Urinary bladder (tissue), 4 donors: ENCODE data around the gene NGRN. TPM values are rescaled to one million over a fixed set of nuclear protein-coding genes. Genes with fewer than 3 reads are reported as not detected.
A peak's percentile ranks its signal among the peaks of the same experiment; 100 is the strongest.
"Not testable (repeated sequence)": the region's sequence is repeated elsewhere in the genome, so short reads cannot be mapped to it uniquely, and the experiment has no call there.

ENCODE experiments used
- DNase-seq: peaks from one replicate; pipeline ENCODE4 v3.0.0-alpha.2; 2015; ENCODE audit errors: extremely low spot score
- H3K27ac ChIP-seq: one replicate; pipeline ENCODE4 v1.5.1; 2013; ENCODE audit warnings: low read depth, mild to moderate bottlenecking, moderate library complexity
- H3K36me3 ChIP-seq: one replicate; pipeline ENCODE4 v1.6.1; 2013; ENCODE audit warnings: mild to moderate bottlenecking, moderate library complexity; ENCODE audit not compliant: insufficient read depth
- H3K4me1 ChIP-seq: one replicate; pipeline ENCODE4 v1.6.1; 2013; ENCODE audit warnings: mild to moderate bottlenecking, moderate library complexity; ENCODE audit not compliant: insufficient read depth
- H3K4me3 ChIP-seq: one replicate; pipeline ENCODE4 v1.5.1; 2013; ENCODE audit warnings: low read depth, low read length
- WGBS: extraction: QIAGEN DNeasy Blood & Tissue Kit; methylation state at CpG from one replicate; pipeline ENCODE4 v1.1.7; 2013; 5-methylcytosine and 5-hydroxymethylcytosine counted together
- polyA plus RNA-seq: library from polyadenylated mRNA; stranded (reverse); fragments of 200-250 nt; gene quantifications from one replicate; pipeline ENCODE4 v1.2.3, GENCODE V29; 2013
- total RNA-seq: library from RNA; depleted of rRNA; stranded (reverse); fragments of >200 nt; gene quantifications from one replicate; pipeline ENCODE4 v1.2.3, GENCODE V29; 2014
- donor health status: healthy with polysubstance abuse.
- donor health status: healthy.

NGRN gene
- total and polyA plus RNA-seq, 2 donors = 72.2 to 104 TPM

DNA sequence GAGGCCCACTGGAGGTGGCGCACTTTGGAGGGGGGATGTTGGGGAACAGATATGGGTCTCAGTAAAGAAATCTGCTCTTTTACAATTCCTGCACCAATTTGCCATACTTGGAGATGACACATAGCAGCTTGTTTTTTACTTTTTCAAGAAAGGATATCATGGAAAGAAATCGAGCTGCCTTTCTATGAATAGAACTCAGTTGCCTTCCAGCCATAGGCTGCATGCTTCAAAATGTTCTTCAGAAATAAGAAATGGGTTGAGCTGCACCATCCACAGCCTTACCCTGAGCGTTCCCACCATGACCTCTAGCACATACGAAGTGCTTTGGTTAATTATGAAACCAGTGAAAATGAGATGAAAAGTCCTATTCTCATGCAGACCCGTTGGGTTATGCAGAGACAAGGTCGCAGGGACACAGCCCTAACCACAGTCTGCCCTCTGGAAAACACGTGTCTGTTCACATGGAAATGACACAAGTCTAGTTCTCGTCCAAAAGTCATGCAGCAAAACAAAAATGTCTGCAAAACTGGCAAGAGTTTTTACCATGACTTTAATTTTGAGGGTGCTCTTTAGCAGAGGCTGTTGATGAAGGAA, 36.3 kb downstream of the NGRN start:
- Histone ChIP-seq H3K4me3 (no peak overlapping the region), H3K4me1 (no peaks in the 10 kb centered on the region), H3K36me3 (no peaks in the 10 kb centered on the region), H3K27ac (no peak overlapping the region)
- DNase-seq = no peak
- 77% methylated on average over 8 of the region's 8 CpGs for WGBS

DNA sequence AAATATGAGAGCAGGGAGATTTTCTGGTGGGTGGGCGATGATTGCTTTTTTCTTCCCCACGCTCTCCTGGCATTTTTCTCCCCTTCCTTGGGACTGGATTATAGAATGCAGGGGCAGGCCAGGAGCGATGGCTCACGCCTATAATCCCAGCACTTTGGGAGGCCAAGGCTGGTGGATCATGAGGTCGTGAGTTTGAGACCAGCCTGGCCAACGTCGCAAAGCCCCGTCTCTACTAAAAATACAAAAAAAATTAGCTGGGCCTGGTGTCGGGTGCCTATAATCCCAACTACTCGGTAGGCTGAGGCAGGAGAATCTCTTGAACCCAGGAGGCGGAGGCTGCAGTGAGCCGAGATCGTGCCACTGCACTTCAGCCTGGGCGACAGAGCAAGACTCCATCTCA, 39.9 kb downstream of the NGRN start:
- 91% methylated on average over 14 of the region's 14 CpGs for WGBS
- not testable (repeated sequence) for H3K4me3 ChIP-seq, DNase-seq, H3K36me3 ChIP-seq, H3K4me1 ChIP-seq, H3K27ac ChIP-seq

DNA sequence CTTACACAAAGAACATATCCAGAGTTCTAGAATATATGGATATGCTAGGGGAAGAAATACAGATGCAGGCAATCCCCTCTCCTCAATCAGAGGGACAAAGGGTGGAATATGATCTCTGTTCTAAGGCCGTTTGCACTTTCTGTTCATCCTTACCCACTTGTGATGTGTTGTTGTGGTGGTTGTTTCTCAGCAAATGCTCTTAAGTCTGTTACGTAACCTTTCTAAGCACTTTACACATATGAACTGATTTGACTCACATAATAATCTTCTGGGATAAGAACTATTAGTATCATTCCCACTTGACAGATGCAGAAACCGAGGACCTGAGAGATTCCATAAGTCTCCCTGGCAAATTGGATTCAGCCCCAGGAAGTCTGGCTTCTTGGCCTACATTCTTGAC, 40.5 kb downstream of the NGRN start:
- H3K36me3 ChIP-seq = no peaks in the 10 kb centered on the region
- H3K4me1 ChIP-seq = no peaks in the 10 kb centered on the region
- no peak overlapping the region for H3K27ac ChIP-seq
- no peak for DNase-seq
- 87% methylated on average over 3 of the region's 3 CpGs for WGBS
- no peak overlapping the region for H3K4me3 ChIP-seq

DNA sequence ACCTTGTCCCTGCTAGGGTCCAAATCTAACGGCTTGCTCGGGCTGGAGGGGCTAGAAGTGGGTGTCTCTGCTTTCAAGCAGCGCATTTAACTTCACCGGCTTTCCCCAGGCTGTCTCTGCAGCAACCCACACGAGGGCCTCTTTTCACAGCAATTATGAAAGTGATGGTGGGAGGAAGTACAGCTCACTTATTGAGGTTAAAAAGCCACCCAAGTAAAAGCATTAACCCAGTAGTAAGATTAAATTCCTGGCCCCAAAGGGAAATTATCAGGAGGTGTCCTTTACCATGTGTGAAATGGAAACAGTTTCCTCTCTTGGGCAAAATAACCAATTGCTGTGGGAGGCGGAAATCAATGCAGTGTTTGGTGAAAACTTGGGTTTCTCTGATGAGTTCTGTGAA, 41.1 kb downstream of the NGRN start:
- 53% methylated on average over 6 of the region's 6 CpGs for WGBS
- no peak for DNase-seq
- H3K4me3 ChIP-seq = no peak overlapping the region
- no peaks in the 10 kb centered on the region for H3K36me3 ChIP-seq
- no peaks in the 10 kb centered on the region for H3K4me1 ChIP-seq
- H3K27ac ChIP-seq = no peak overlapping the region

DNA sequence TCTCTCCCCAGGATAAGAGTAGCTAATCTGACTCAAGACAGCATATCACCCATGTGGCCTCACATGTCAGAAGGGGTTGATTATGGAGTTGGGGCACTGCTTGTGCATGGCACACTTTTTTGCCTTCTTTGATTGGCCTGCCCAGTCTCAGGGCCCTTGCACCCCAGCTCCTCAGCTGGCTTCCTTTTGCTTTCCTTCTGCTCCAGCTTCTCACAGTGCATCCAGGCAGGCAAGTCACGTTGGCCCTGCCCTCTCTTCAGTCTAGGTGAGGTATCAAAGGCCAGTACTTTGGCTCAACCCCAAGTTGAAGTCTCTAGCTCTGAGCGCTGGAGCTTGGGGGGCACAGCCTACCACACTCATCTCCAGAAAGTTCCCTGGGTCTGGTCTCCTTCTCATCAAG, 42.2 kb downstream of the NGRN start:
- H3K4me3 ChIP-seq = no peak overlapping the region
- WGBS = 92% methylated on average over 2 of the region's 2 CpGs

DNA sequence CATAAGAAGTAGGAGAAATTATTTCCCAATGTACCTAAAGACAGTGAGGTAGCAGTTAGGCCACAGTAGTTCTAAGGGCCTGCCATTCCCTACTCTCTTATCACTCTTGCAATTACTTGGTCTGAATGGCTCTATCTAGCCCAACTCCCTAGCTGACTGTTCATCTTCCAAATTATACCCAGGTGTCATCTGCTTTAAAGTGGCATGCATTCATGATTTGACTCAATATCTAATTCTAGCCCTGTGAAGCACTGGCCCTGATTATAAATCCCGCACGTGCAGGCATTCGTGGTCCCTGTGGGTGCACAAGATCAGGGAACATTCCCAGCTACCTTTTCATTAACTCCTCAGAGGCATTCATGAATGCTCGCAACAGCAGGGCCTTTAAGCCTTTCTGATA, 43.5 kb downstream of the NGRN start:
- H3K27ac ChIP-seq = no peak overlapping the region

More for the DNA sequence above, 42.2 kb downstream of the NGRN start:
- Histone ChIP-seq H3K4me1 (no peaks in the 10 kb centered on the region), H3K36me3 (no peaks in the 10 kb centered on the region), H3K27ac (no peak overlapping the region)
- no peak for DNase-seq

DNA sequence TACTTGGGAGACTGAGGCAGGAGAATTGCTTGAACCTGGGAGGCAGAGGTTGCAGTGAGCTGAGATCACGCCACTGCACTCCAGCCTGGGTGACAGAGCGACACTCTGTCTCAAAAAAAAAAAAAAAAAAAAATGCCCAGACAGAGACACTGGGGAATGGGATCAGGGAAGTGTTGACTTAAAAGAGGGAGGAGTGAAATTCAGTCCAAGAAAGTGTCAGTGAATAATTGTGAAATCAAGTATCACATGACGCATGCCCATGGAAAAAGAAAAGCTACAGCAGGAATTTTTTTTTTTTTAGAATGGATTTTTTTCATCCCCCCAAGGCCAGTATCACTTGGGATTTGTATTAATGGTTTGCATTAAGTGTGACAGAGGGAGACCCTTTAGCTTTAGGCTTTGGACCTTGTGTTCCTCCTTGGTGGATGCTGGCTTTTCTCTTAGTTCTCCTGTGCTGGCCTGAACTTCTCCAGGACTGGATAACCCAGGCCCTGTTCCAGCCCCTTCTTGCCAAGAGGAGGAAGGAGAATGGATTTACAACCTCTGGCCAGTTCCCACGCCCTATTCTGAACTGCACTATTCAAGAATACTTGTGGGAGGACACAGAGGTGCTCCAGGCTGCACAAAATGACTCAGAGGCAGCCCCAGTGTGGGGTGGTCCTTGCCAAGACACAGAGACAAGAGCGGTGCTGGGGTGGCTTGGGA, 50.0 kb downstream of the NGRN start:
- WGBS = 42% methylated on average over 5 of the region's 5 CpGs
- Histone ChIP-seq H3K4me3 (no peak overlapping the region), H3K36me3 (no peaks in the 10 kb centered on the region), H3K27ac (no peak overlapping the region), H3K4me1 (no peaks in the 10 kb centered on the region)
- DNase-seq = no peak

More for the DNA sequence above, 43.5 kb downstream of the NGRN start:
- Histone ChIP-seq H3K4me3 (no peak overlapping the region), H3K4me1 (no peaks in the 10 kb centered on the region), H3K36me3 (no peaks in the 10 kb centered on the region)
- DNase-seq = no peak
- WGBS = 88% methylated on average over 4 of the region's 4 CpGs

DNA sequence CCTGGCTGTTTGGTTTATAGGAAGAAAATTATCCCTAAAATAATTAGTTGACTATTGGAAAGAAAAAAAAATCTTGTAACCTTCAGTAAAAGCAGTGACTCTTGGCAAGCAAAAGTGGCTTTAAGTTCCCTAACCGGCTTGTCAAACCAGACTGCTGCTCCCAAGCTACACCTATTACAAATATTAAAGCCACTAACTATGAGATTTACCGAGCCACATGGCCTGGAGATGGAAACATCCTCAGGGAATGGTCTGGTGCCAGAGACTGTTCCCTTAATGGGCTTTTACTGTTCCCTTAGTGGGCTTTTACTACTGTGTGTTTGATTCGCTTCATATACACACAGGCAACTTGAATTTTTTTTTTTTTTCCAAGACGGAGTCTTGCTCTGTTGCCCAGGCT, 50.7 kb downstream of the NGRN start:
- WGBS = 41% methylated on average over 4 of the region's 4 CpGs
- no peaks in the 10 kb centered on the region for H3K4me1 ChIP-seq
- DNase-seq = no peak
- no peaks in the 10 kb centered on the region for H3K36me3 ChIP-seq
- no peak overlapping the region for H3K4me3 ChIP-seq
- H3K27ac ChIP-seq = no peak overlapping the region

DNA sequence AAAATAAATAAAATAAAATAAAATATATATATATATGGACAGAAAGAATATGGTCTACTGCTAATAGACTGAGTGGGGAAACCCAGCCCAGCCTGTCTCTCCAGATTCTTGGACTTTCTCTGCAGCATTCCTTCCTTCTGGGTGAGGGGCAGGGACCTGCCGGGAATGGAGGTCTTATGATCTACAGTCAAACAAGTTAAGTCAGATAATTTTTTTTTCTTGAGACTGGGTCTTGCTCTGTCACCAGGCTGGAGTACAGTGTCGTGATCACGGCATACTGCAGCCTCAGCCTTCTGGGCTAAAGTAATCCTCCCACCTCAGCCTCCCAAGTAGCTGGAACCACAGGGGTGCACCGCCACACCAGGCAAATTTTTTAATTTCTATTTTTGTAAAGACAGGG, 53.1 kb downstream of the NGRN start:
- whole genome bisulfite sequencing = 71% methylated on average over 4 of the region's 4 CpGs
- Histone ChIP-seq H3K4me3 (no peak overlapping the region), H3K4me1 (no peaks in the 10 kb centered on the region), H3K36me3 (no peaks in the 10 kb centered on the region), H3K27ac (no peak overlapping the region)
- DNase-seq = no peak

DNA sequence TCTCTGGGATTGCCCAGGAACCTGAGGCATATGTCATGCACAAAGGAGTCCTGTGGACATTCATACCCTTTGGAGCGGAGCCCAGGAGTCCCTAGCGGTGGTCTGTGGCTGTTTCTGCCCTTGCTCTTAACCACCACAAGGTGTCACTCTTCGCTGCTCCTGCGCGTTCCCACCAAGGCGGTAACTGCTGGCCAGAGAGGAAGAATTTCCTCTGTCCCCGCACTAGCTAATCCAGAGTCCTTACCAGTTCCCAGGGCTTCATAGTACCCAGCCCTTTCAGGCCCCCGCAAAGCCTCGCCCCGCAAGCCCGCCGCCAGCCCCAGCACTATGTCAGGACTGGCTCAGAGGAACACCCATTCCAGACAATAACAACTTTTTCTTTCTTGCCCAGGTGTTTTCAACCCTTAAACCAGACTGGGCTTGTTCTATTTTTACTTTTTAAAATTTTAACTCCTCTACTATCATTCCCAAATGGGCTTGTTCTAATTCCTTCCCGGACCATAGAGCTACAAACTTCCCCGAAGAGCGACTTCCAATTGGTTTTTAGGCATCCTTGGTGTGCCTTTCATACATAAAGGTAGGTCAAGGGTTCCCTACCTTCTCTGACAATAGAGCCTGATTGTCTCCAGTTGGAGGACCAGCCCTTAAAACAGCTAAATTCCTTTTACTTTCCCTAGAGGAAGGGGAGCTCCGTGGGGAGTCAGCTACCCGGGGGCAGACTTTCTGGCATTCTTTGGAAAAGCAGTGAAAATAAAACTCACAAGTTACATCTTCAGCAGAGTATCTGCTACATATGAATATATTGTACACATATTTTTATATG, 54.8 kb downstream of the NGRN start:
- no peaks in the 10 kb centered on the region for H3K36me3 ChIP-seq
- H3K4me1 ChIP-seq = no peaks in the 10 kb centered on the region
- no peak overlapping the region for H3K4me3 ChIP-seq
- WGBS = 15% methylated on average over 17 of the region's 17 CpGs
- H3K27ac ChIP-seq = no peak overlapping the region
- DNase-seq = peak; percentile 78

DNA sequence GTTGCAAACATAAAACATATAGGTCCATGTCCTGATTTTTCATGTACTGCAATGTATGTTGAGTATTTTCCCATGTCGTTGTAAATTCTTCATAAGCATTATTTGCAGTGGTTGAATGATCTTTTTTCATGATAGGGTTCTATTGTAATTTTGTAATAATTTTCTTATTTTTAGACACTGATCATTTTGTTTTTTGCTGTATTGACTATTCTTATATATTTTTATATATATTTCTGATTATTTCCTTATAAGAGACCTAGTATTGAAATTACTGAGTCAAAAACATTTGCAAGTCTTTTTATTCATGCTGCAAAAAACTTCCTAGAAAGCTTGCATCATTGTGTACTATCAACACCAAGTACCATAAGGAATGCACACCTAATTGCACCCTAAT, 55.4 kb downstream of the NGRN start:
- no peak overlapping the region for H3K4me3 ChIP-seq
- H3K27ac ChIP-seq = no peak overlapping the region
- WGBS = 76% methylated on average over 1 of the region's 1 CpG
- no peaks in the 10 kb centered on the region for H3K36me3 ChIP-seq
- no peak for DNase-seq
- H3K4me1 ChIP-seq = no peaks in the 10 kb centered on the region
